Neural crest cell (in vitro differentiated cells): Measurements from ENCODE around the gene PCDHA8. TPM values are rescaled to one million over a fixed set of nuclear protein-coding genes. Genes with fewer than 3 reads are reported as not detected.
"Not testable (repeated sequence)": the region's sequence is repeated elsewhere in the genome, so short reads cannot be mapped to it uniquely, and the experiment has no call there.

ENCODE experiments used
- DNase-seq: peaks from one replicate; pipeline ENCODE4 v3.0.0; 2021; ENCODE audit warnings: low read depth, mixed read lengths, low spot score
- H3K27ac Mint-ChIP-seq: one replicate; pipeline ENCODE4 v1.8.0; 2021; ENCODE audit warnings: mild to moderate bottlenecking, mixed read lengths; ENCODE audit not compliant: unreplicated experiment
- H3K27me3 Mint-ChIP-seq: 2 replicates; pipeline ENCODE4 v1.8.0; 2021; ENCODE audit warnings: low read depth, mild to moderate bottlenecking, mixed read lengths
- H3K36me3 Mint-ChIP-seq: 2 replicates; pipeline ENCODE4 v1.8.0; 2021; ENCODE audit warnings: low read depth, mild to moderate bottlenecking, mixed read lengths
- H3K4me1 Mint-ChIP-seq: 2 replicates; pipeline ENCODE4 v1.8.0; 2021; ENCODE audit warnings: mixed read lengths
- H3K4me3 Mint-ChIP-seq: one replicate; pipeline ENCODE4 v1.8.0; 2021; ENCODE audit warnings: mild to moderate bottlenecking, mixed read lengths
- H3K9me3 Mint-ChIP-seq: 2 replicates; pipeline ENCODE4 v1.8.0; 2021; ENCODE audit warnings: mixed read lengths
- total RNA-seq: library from RNA; stranded (reverse); gene quantifications from 2 replicates; pipeline ENCODE4 v1.2.1, GENCODE V29; 2021
- TF ChIP-seq, protein P1 (sequence below): fragments of 200-600 bp; sonication (generic); conservative IDR thresholded peaks from 2 replicates; pipeline ENCODE4 v1.5.0; 2021; ENCODE audit warnings: antibody characterized with exemption, mild to moderate bottlenecking

The PCDHA8 gene
- total RNA-seq, 1 donor from 2014 or later = 2.3 TPM

DNA sequence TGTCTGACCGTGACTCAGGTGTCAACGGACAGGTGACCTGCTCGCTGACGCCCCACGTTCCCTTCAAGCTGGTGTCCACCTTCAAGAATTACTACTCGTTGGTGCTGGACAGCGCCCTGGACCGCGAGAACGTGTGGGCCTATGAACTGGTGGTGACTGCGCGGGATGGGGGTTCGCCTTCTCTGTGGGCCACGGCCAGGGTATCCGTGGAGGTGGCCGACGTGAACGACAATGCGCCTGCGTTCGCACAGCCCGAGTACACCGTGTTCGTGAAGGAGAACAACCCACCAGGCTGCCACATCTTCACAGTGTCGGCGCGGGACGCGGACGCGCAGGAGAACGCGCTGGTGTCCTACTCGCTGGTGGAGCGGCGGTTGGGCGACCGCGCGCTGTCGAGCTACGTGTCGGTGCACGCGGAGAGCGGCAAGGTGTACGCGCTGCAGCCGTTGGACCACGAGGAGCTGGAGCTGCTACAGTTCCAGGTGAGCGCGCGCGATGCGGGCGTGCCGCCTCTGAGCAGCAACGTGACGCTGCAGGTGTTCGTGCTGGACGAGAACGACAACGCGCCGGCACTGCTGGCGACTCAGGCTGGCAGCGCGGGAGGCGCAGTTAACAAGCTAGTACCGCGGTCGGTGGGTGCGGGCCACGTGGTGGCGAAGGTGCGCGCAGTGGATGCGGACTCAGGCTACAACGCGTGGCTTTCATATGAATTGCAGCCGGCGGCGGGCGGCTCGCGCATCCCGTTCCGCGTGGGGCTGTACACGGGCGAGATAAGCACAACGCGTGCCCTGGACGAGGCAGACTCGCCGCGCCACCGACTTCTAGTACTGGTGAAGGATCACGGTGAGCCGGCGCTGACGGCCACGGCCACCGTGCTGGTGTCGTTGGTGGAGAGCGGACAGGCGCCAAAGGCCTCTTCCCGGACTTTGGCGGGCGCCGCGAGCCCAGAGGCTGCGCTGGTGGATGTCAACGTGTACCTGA lies 29.5 kb downstream of the PCDHA8 start:
- no peak overlapping the region for H3K4me3 Mint-ChIP-seq
- TF ChIP-seq, protein P1, sequence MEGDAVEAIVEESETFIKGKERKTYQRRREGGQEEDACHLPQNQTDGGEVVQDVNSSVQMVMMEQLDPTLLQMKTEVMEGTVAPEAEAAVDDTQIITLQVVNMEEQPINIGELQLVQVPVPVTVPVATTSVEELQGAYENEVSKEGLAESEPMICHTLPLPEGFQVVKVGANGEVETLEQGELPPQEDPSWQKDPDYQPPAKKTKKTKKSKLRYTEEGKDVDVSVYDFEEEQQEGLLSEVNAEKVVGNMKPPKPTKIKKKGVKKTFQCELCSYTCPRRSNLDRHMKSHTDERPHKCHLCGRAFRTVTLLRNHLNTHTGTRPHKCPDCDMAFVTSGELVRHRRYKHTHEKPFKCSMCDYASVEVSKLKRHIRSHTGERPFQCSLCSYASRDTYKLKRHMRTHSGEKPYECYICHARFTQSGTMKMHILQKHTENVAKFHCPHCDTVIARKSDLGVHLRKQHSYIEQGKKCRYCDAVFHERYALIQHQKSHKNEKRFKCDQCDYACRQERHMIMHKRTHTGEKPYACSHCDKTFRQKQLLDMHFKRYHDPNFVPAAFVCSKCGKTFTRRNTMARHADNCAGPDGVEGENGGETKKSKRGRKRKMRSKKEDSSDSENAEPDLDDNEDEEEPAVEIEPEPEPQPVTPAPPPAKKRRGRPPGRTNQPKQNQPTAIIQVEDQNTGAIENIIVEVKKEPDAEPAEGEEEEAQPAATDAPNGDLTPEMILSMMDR = no peak
- H3K27ac Mint-ChIP-seq = no peak overlapping the region
- peaks cover 53% of the 10 kb centered on the region for H3K36me3 Mint-ChIP-seq
- no peaks in the 10 kb centered on the region for H3K27me3 Mint-ChIP-seq
- no peak for DNase-seq
- H3K9me3 Mint-ChIP-seq = peaks cover 18% of the 10 kb centered on the region
- peaks cover 10% of the 10 kb centered on the region for H3K4me1 Mint-ChIP-seq

DNA sequence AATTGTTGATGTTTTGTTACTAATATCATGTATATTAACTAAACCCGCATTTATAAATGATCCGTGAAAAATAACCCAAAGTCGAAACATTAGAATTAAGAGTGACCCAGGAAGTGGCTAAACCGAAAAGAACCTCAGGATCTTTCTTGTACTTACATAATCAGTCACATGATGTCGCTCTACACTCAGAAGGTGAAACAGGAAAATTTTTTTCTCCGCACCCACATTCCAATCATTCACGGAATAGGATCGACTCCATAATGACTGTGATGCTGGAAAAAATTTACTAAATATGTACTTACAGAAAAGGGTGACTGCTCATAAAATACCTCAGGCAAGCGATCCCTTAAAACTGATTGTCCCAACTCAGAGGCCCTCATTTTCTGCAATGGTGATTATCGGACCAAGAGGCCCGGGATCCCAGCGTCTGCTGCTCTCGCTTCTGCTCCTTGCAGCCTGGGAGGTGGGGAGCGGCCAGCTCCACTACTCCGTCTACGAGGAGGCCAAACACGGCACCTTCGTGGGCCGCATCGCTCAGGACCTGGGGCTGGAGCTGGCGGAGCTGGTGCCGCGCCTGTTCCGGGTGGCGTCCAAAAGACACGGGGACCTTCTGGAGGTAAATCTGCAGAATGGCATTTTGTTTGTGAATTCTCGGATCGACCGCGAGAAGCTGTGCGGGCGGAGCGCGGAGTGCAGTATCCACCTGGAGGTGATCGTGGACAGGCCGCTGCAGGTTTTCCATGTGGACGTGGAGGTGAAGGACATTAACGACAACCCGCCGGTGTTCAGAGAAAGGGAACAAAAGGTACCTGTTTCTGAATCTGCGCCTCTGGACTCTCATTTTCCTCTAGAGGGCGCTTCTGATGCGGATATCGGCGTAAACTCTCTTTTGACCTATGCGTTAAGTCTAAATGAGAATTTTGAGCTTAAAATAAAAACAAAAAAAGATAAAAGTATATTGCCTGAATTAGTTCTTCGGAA lies 34.4 kb downstream of the PCDHA8 start, which contains the start of gene PCDHA12:
Gene PCDHA12, plus strand, starts transcription at position 224 of the 981 bp plus-strand sequence. Its CDS starts 165 bp downstream, at position 389.
- Mint-ChIP-seq H3K36me3 (peaks cover 58% of the 10 kb centered on the region), H3K4me3 (peak within 1 kb of the TSS; percentile 96), H3K4me1 (peaks cover 15% of the 10 kb centered on the region), H3K27ac (peak within 1 kb of the TSS; percentile 89), H3K9me3 (peaks cover 15% of the 10 kb centered on the region), H3K27me3 (no peaks in the 10 kb centered on the region)
- TF ChIP-seq, protein P1 = peak; percentile 68
- no peak for DNase-seq

DNA sequence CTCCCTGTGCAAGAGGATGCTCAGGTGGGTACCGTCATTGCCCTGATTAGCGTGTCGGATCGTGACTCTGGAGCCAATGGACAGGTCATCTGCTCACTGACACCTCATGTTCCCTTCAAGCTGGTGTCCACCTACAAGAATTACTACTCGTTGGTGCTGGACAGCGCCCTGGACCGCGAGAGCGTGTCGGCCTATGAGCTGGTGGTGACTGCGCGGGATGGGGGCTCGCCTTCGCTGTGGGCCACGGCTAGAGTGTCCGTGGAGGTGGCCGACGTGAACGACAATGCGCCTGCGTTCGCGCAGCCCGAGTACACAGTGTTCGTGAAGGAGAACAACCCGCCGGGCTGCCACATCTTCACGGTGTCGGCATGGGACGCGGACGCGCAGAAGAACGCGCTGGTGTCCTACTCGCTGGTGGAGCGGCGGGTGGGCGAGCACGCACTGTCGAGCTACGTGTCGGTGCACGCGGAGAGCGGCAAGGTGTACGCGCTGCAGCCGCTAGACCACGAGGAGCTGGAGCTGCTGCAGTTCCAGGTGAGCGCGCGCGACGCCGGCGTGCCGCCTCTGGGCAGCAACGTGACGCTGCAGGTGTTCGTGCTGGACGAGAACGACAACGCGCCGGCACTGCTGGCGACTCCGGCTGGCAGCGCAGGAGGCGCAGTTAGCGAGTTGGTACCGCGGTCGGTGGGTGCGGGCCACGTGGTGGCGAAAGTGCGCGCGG lies 35.7 kb downstream of the PCDHA8 start:
- H3K4me3 Mint-ChIP-seq = not testable (repeated sequence)
- peaks cover 67% of the 10 kb centered on the region for H3K36me3 Mint-ChIP-seq

DNA sequence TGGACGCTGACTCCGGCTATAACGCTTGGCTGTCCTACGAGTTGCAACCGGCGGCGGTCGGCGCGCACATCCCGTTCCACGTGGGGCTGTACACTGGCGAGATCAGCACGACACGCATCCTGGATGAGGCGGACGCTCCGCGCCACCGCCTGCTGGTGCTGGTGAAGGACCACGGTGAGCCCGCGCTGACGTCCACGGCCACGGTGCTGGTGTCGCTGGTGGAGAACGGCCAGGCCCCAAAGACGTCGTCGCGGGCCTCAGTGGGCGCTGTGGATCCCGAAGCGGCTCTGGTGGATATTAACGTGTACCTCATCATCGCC lies 36.2 kb downstream of the PCDHA8 start:
- Mint-ChIP-seq H3K27ac (no peak overlapping the region), H3K4me1 (peaks cover 15% of the 10 kb centered on the region), H3K4me3 (no peak overlapping the region), H3K27me3 (no peaks in the 10 kb centered on the region), H3K9me3 (peaks cover 15% of the 10 kb centered on the region), H3K36me3 (peaks cover 67% of the 10 kb centered on the region)
- TF ChIP-seq, protein P1 = no peak
- no peak for DNase-seq

More for the DNA sequence above, 35.7 kb downstream of the PCDHA8 start:
- H3K27me3 Mint-ChIP-seq, DNase-seq, H3K27ac Mint-ChIP-seq: not testable (repeated sequence)
- Mint-ChIP-seq H3K9me3 (peaks cover 16% of the 10 kb centered on the region), H3K4me1 (peaks cover 15% of the 10 kb centered on the region)

DNA sequence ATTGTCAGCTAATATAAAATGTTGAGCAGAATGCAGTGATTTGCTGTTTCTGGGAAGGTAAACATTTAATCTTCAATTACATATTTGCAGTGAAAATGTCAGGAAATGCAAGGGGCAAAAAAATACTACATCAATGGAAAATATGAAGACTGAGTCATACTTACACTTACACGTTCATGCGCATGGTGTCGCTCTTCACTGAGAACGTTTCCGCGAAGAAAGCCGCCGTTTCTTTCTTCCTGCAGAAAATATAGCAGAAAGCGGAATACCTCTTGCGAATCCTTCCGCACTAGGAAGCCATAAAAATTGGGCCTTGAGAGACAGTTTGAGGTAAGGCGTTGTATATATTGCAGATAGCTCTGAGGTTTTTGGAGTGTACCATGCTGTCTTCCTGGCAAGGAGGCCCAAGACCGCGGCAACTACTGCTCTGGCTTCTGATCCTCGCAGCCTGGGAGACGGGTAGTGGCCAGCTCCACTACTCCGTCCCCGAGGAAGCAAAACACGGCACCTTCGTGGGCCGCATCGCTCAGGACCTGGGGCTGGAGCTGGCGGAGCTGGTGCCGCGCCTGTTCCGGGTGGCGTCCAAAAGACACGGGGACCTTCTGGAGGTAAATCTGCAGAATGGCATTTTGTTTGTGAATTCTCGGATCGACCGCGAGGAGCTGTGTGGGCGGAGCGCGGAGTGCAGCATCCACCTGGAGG lies 41.1 kb downstream of the PCDHA8 start, which contains the start of gene PCDHA13:
Gene PCDHA13, plus strand, starts transcription at position 236 of the 702 bp plus-strand sequence. Its CDS starts 145 bp downstream, at position 381.
- DNase-seq = no peak
- Mint-ChIP-seq H3K27me3 (no peaks in the 10 kb centered on the region), H3K36me3 (peaks cover 53% of the 10 kb centered on the region), H3K4me3 (no peak within 1 kb of the TSS), H3K4me1 (no peaks in the 10 kb centered on the region), H3K27ac (no peak within 1 kb of the TSS), H3K9me3 (peaks cover 11% of the 10 kb centered on the region)
- TF ChIP-seq, protein P1 = no peak
